ENCODE results near the gene EDDM3A.

DNA sequence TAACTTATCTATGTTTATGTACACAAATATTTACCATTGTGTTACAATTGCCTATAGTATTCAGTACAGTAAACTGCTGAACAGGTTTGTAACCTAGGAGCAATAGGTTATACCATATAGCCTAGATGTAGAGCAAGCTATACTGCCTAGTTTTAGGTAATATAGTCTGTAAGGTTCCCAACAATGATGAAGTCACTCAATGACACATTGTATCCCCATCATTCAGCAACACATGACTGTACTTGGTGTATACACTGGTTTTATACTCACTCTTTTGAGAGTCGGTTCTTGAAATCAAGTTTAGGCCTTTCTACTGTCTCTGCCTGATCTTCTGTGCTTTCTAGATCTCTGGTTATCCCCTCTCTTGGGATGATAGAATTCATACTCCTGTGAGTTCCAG lies 51.5 kb downstream of the EDDM3A start:
- TF ChIP-seq POLR2AphosphoS5 (IDR thresholded peaks at IDR 0.05) (no peak), EZH2 (IDR thresholded peaks at IDR 0.05; ENCODE audit: borderline replicate concordance, insufficient read depth, low read length, poor library complexity, severe bottlenecking) (no peak), CTCF (IDR thresholded peaks at IDR 0.05; ENCODE audit: poor library complexity, severe bottlenecking) (no peak), TAF1 (IDR thresholded peaks at IDR 0.05; ENCODE audit: low read depth) (no peak), MXI1 (conservative IDR thresholded peaks at IDR 0.05; ENCODE audit: poor library complexity, severe bottlenecking) (no peak), RAD21 (conservative IDR thresholded peaks at IDR 0.05) (no peak), EP300 (conservative IDR thresholded peaks at IDR 0.05; ENCODE audit: poor library complexity, severe bottlenecking) (no peak)
